CD14-positive monocyte (primary cell): ENCODE data around the gene NSMCE1. TPM values are rescaled to one million over a fixed set of nuclear protein-coding genes. Genes with fewer than 3 reads are reported as not detected.

Experiments
- DNase-seq, 3 donors: peaks; one replicate each; pipeline ENCODE4 v3.0.0-alpha.2; 2011 to 2022
- H2AFZ ChIP-seq: 2 replicates; pipeline ENCODE4 v1.6.0; 2012; ENCODE audit warnings: mild to moderate bottlenecking, low read depth, low read length, inconsistent platforms; ENCODE audit not compliant: insufficient read depth, poor library complexity, severe bottlenecking
- H3K27ac ChIP-seq, 2 donors: 1 replicate in 1 of 2; 2 replicates in 1 of 2; pipeline ENCODE4 v1.5.1; 2012 to 2013; ENCODE audit warnings: low read length in 2 of 2, control low read depth in 1 of 2, inconsistent platforms in 1 of 2, low read depth in 1 of 2, mild to moderate bottlenecking in 1 of 2
- H3K27me3 ChIP-seq, 2 donors: one replicate each; pipeline versions ENCODE4 v1.6.0 to v1.6.1; 2011 to 2013; ENCODE audit warnings: low read length in 2 of 2; ENCODE audit not compliant: control insufficient read depth in 2 of 2, insufficient read depth in 2 of 2
- H3K36me3 ChIP-seq, 2 donors: replicated peaks in 1 of 2; 1 replicate in 1 of 2; 2 replicates in 1 of 2; pipeline versions ENCODE4 v1.5.1 to v1.6.1; 2012 to 2013; ENCODE audit warnings: low read length in 2 of 2, control low read depth in 1 of 2, inconsistent platforms in 1 of 2, mild to moderate bottlenecking in 1 of 2; ENCODE audit not compliant: insufficient read depth in 2 of 2, control insufficient read depth in 1 of 2
- H3K4me1 ChIP-seq, 2 donors: 1 replicate in 1 of 2; 2 replicates in 1 of 2; pipeline versions ENCODE4 v1.5.1 to v1.6.1; 2012 to 2013; ENCODE audit warnings: low read length in 2 of 2, control low read depth in 1 of 2, inconsistent platforms in 1 of 2, mild to moderate bottlenecking in 1 of 2, moderate library complexity in 1 of 2; ENCODE audit not compliant: insufficient read depth in 2 of 2, control insufficient read depth in 1 of 2
- H3K4me2 ChIP-seq: replicated peaks from 2 replicates; pipeline ENCODE3; 2012; ENCODE audit warnings: low read length, moderate library complexity, mild to moderate bottlenecking; ENCODE audit not compliant: poor library complexity, severe bottlenecking; ENCODE audit errors: extremely low read depth
- H3K4me3 ChIP-seq, 3 experiments: fragments of 200-600 bp in 1 of 3; sonication (generic) in 1 of 3; replicated peaks in 1 of 3; 1 replicate in 2 of 3; 2 replicates in 1 of 3; pipeline ENCODE4 v1.5.1; 2011 to 2013; ENCODE audit warnings: low read length in 3 of 3, mild to moderate bottlenecking in 3 of 3, control low read depth in 2 of 3, low read depth in 2 of 3, inconsistent platforms in 1 of 3, moderate library complexity in 1 of 3
- H3K79me2 ChIP-seq: 2 replicates; pipeline ENCODE4 v1.6.0; 2012; ENCODE audit warnings: mild to moderate bottlenecking, control low read depth, inconsistent platforms, low read length, moderate library complexity; ENCODE audit not compliant: insufficient read depth
- H3K9ac ChIP-seq: 2 replicates; pipeline ENCODE4 v1.6.0; 2017; ENCODE audit warnings: low read length, mild to moderate bottlenecking; ENCODE audit not compliant: insufficient read depth, poor library complexity, severe bottlenecking
- H3K9me3 ChIP-seq, 2 donors: replicated peaks in 1 of 2; 1 replicate in 1 of 2; 2 replicates in 1 of 2; pipeline versions ENCODE4 v1.5.1 to v1.6.1; 2012 to 2013; ENCODE audit warnings: low read length in 2 of 2, control low read depth in 1 of 2; ENCODE audit not compliant: control insufficient read depth in 1 of 2, insufficient read depth in 1 of 2
- H4K20me1 ChIP-seq: 2 replicates; pipeline ENCODE4 v1.6.0; 2012; ENCODE audit warnings: mild to moderate bottlenecking, low read length, control low read depth, moderate library complexity; ENCODE audit not compliant: insufficient read depth
- H3K27ac Mint-ChIP-seq, 7 donors: one replicate each; pipeline ENCODE4 v1.8.0; 2020; ENCODE audit warnings: mild to moderate bottlenecking in 7 of 7, mixed read lengths in 7 of 7, moderate library complexity in 6 of 7, inconsistent platforms in 2 of 7
- H3K27me3 Mint-ChIP-seq, 3 donors: one replicate each; pipeline ENCODE4 v1.8.0; 2021 to 2022; ENCODE audit warnings: low read depth in 3 of 3, mild to moderate bottlenecking in 3 of 3, mixed read lengths in 3 of 3, moderate library complexity in 3 of 3, inconsistent platforms in 1 of 3
- H3K36me3 Mint-ChIP-seq, 2 donors: one replicate each; pipeline ENCODE4 v1.8.0; 2020; ENCODE audit warnings: mixed read lengths in 2 of 2, inconsistent platforms in 1 of 2, mild to moderate bottlenecking in 1 of 2
- H3K4me1 Mint-ChIP-seq: one replicate; pipeline ENCODE4 v1.8.0; 2020; ENCODE audit warnings: mild to moderate bottlenecking, mixed read lengths
- H3K4me3 Mint-ChIP-seq, 2 donors: one replicate each; pipeline ENCODE4 v1.8.0; 2020; ENCODE audit warnings: mild to moderate bottlenecking in 2 of 2, mixed read lengths in 2 of 2, moderate library complexity in 1 of 2
- H3K9me3 Mint-ChIP-seq, 7 donors: one replicate each; pipeline ENCODE4 v1.8.0; 2020 to 2022; ENCODE audit warnings: mixed read lengths in 7 of 7, mild to moderate bottlenecking in 6 of 7, moderate library complexity in 6 of 7, inconsistent platforms in 2 of 7
- CTCF ChIP-seq: fragments of 200-600 bp; IDR thresholded peaks from one replicate; pipeline ENCODE4 v1.8.0; 2022; ENCODE audit warnings: antibody characterized with exemption, mild to moderate bottlenecking
- WGBS: methylation state at CpG from one replicate; pipeline ENCODE4 v1.1.5; 2013; ENCODE audit warnings: missing lambda C conversion rate; ENCODE audit not compliant: insufficient coverage; 5-methylcytosine and 5-hydroxymethylcytosine counted together
- intact Hi-C, 2 donors: fragments of 100-400 bp; cut with micrococcal nuclease; formaldehyde crosslinking; loops; one replicate each; pipeline versions ENCODE4 v1.15.0 to v1.15.1; 2023
- polyA plus RNA-seq, 3 donors: library from polyadenylated mRNA; depleted of rRNA in 1 of 3; unstranded in 2 of 3; stranded (reverse) in 1 of 3; fragments of 300-500 nt in 2 of 3; fragments of >200 nt in 1 of 3; fragmentation: Illumina TruSeq in 2 of 3; gene quantifications; 1 replicate in 2 of 3; 2 replicates in 1 of 3; pipeline ENCODE4 v1.2.3, GENCODE V29; 2012 to 2021

Gene NSMCE1
- polyA plus RNA-seq, 3 donors = 19.6 to 85.2 (median 82.6) TPM

GRCh38 chr16:27314986-27315332 lies 46.4 kb upstream of the NSMCE1 start:
- H3K4me1 Mint-ChIP-seq = peaks cover 63% of the 10 kb centered on the region
- H3K9me3 Mint-ChIP-seq = peaks cover 0 to 2% (median 2%) of the 10 kb centered on the region in 7 donors
- H3K27me3 Mint-ChIP-seq = peaks cover 0 to 4% (median 3%) of the 10 kb centered on the region in 3 donors
- peaks cover 68% of the 10 kb centered on the region for H3K79me2 ChIP-seq
- peak overlapping the region; percentile 88 to 97 for H3K4me3 Mint-ChIP-seq
- H3K27ac Mint-ChIP-seq = peak overlapping the region; percentile 71 to 98 (median 96)
- H3K9me3 ChIP-seq = no peaks in the 10 kb centered on the region
- no peaks in the 10 kb centered on the region for H3K36me3 ChIP-seq
- DNase-seq = no peak
- peak overlapping the region; percentile 77 to 99 for H3K27ac ChIP-seq
- no peak overlapping the region for H2AFZ ChIP-seq
- WGBS = 100% methylated on average over 1 of the region's 2 CpGs
- H4K20me1 ChIP-seq = peaks cover 51% of the 10 kb centered on the region
- peak overlapping the region; percentile 64 to 95 (median 90) for H3K4me3 ChIP-seq
- no peaks in the 10 kb centered on the region for H3K27me3 ChIP-seq
- H3K4me1 ChIP-seq = peaks cover 62 to 66% of the 10 kb centered on the region in 2 donors
- peak overlapping the region; percentile 88 for H3K4me2 ChIP-seq
- peak overlapping the region; percentile 100 for H3K9ac ChIP-seq
- H3K36me3 Mint-ChIP-seq = peaks cover 7 to 17% of the 10 kb centered on the region in 2 donors
- intact Hi-C loops = loop anchor here (5.0 to 10.0 kb wide), 4 partner anchors 32 to 78 kb away; partner anchors contain the start of gene NSMCE1 (in 1 of the 2)
- TF ChIP-seq CTCF = no peak

GRCh38 chr16:27314161-27314723 lies 45.7 kb upstream of the NSMCE1 start:
- Mint-ChIP-seq H3K9me3 (peaks cover 0 to 2% (median 2%) of the 10 kb centered on the region in 7 donors), H3K27me3 (peaks cover 0 to 4% (median 3%) of the 10 kb centered on the region in 3 donors), H3K4me1 (peaks cover 58% of the 10 kb centered on the region), H3K36me3 (peaks cover 7 to 10% of the 10 kb centered on the region in 2 donors), H3K27ac (peak overlapping the region; percentile 88 to 98 (median 96)), H3K4me3 (peak overlapping the region; percentile 88 to 97)
- Histone ChIP-seq H3K4me3 (peak overlapping the region; percentile 64 to 95 (median 90)), H3K36me3 (no peaks in the 10 kb centered on the region), H3K9ac (peak overlapping the region; percentile 100), H3K79me2 (peaks cover 61% of the 10 kb centered on the region), H3K4me1 (peaks cover 55 to 59% of the 10 kb centered on the region in 2 donors), H4K20me1 (peaks cover 45% of the 10 kb centered on the region), H3K4me2 (peak overlapping the region; percentile 88), H3K27ac (peak overlapping the region; percentile 77 to 99), H3K9me3 (no peaks in the 10 kb centered on the region), H2AFZ (peak overlapping the region; percentile 67), H3K27me3 (no peaks in the 10 kb centered on the region)
- TF ChIP-seq CTCF = no peak
- DNase-seq = peak; percentile 77 to 89 (median 79)
- intact Hi-C loops = loop anchor here (5.0 to 10.0 kb wide), 3 partner anchors 33 to 49 kb away; partner anchors contain the start of gene NSMCE1 (in 1 of the 2)
- 2% methylated on average over 29 of the region's 39 CpGs for WGBS
